ENCODE data around the gene GLTPD2. TPM values are rescaled to one million over a fixed set of nuclear protein-coding genes. Genes with fewer than 3 reads are reported as not detected.

GLTPD2 gene
- total and polyA plus RNA-seq, 10 of the 15 experiments (the other 5 are each of a cell fraction or from before 2014, with no cell fraction given): 0.16 to 0.34 TPM; not detected in 8

GRCh38 chr17:4772235-4772613 lies 16.5 kb upstream of the GLTPD2 start:
- ATAC-seq: no peak
- no peak overlapping the region for H2AFZ ChIP-seq (ENCODE audit: control insufficient read depth, low read depth, low read length)
- H3K79me2 ChIP-seq (ENCODE audit: control insufficient read depth, insufficient read depth, low read length): no peaks in the 10 kb centered on the region
- H3K4me1 ChIP-seq (ENCODE audit: control insufficient read depth, insufficient read depth, low read length): peaks cover 14% of the 10 kb centered on the region
- H4K20me1 ChIP-seq (ENCODE audit: control insufficient read depth, insufficient read depth): no peaks in the 10 kb centered on the region
- no peaks in the 10 kb centered on the region for H3K27me3 ChIP-seq (replicated peaks in 1 of 2; ENCODE audit: control insufficient read depth in 2 of 2, insufficient read depth in 2 of 2, low read length in 1 of 2)
- no peak overlapping the region for H3K4me2 ChIP-seq (ENCODE audit: control insufficient read depth, insufficient read depth)
- no peak for TF ChIP-seq TARDBP (IDR thresholded peaks at IDR 0.05; ENCODE audit: borderline replicate concordance)
- TF ChIP-seq NFYA (IDR thresholded peaks at IDR 0.05; ENCODE audit: borderline replicate concordance, low read depth, low read length): no peak
- TF ChIP-seq LARP7 (IDR thresholded peaks at IDR 0.05): no peak
- no peak for TF ChIP-seq ETV6 (conservative IDR thresholded peaks at IDR 0.05 in 1 of 2, IDR thresholded peaks at IDR 0.05 in 1 of 2; ENCODE audit: borderline replicate concordance in 1 of 2, low read depth in 1 of 2)
- TF ChIP-seq USF2 (IDR thresholded peaks at IDR 0.05; ENCODE audit: borderline replicate concordance, low read depth, low read length): no peak
- no peak for TF ChIP-seq ZBED1 (IDR thresholded peaks at IDR 0.05; ENCODE audit: borderline replicate concordance)
- TF ChIP-seq POU2F2 (IDR thresholded peaks at IDR 0.05; ENCODE audit: borderline replicate concordance, low read depth, low read length): no peak
- no peak for TF ChIP-seq MYB (IDR thresholded peaks at IDR 0.05; ENCODE audit: borderline replicate concordance, low read depth, low read length)
- no peak for TF ChIP-seq PAX5 (IDR thresholded peaks at IDR 0.05; ENCODE audit: borderline replicate concordance, low read depth, low read length)
- no peak for DNase-seq (ENCODE audit: low read depth, low spot score)
- ChIA-PET CTCF (no interaction called here), SMC1A (ENCODE audit: uncharacterized antibody, unreplicated experiment) (no interaction called here), POLR2A (no interaction called here), RAD21 (ENCODE audit: unreplicated experiment) (no interaction called here)
- H3K9me3 ChIP-seq (replicated peaks; ENCODE audit: control insufficient read depth, insufficient read depth, low read length): no peaks in the 10 kb centered on the region
- no TSS peak for BruUV-seq (replicated peaks)
- H3K9ac ChIP-seq (ENCODE audit: control insufficient read depth, insufficient read depth, low read length): no peak overlapping the region
- no peak overlapping the region for H3K4me3 ChIP-seq
- in situ Hi-C loops (cut with MboI) (no loop called here), intact Hi-C loops (cut with micrococcal nuclease; ENCODE audit: unreplicated experiment) (no loop called here)
- FAIRE-seq: no peak
- 67% methylated on average over 9 of the region's 10 CpGs for WGBS (ENCODE audit: insufficient coverage, insufficient replicate concordance, low lambda C conversion rate, missing lambda C conversion rate)
- H3K27ac ChIP-seq (ENCODE audit: control insufficient read depth, insufficient read depth): no peak overlapping the region
- H3K36me3 ChIP-seq (ENCODE audit: control insufficient read depth in 2 of 2, insufficient read depth in 2 of 2, low read length in 1 of 2): no peaks in the 10 kb centered on the region
